Measurements from ENCODE around the gene CRTC3.

The CRTC3 gene

GRCh38 chr15:90564590-90564989 lies 34.9 kb downstream of the CRTC3 start:
- no peak for DNase-seq

- no peak for DNase-seq
Observed at GRCh38 chr15:90565866-90566265, 36.1 kb downstream of the CRTC3 start.

GRCh38 chr15:90570643-90571042 lies 40.9 kb downstream of the CRTC3 start:
- no peak for DNase-seq

GRCh38 chr15:90571063-90571541 lies 41.4 kb downstream of the CRTC3 start:
- no peak for DNase-seq

GRCh38 chr15:90572893-90573292 lies 43.2 kb downstream of the CRTC3 start:
- no peak for DNase-seq

- DNase-seq = no peak
Observed at GRCh38 chr15:90576711-90577389, 47.1 kb downstream of the CRTC3 start.

GRCh38 chr15:90579213-90579612 lies 49.5 kb downstream of the CRTC3 start:
- DNase-seq = no peak

GRCh38 chr15:90580099-90580498 lies 50.4 kb downstream of the CRTC3 start:
- DNase-seq = no peak

- DNase-seq = no peak
Observed at GRCh38 chr15:90580541-90580940, 50.8 kb downstream of the CRTC3 start.

GRCh38 chr15:90580946-90581345 lies 51.2 kb downstream of the CRTC3 start:
- no peak for DNase-seq

GRCh38 chr15:90581771-90582352 lies 52.1 kb downstream of the CRTC3 start:
- DNase-seq = no peak

GRCh38 chr15:90582553-90582952 lies 52.8 kb downstream of the CRTC3 start:
- DNase-seq = no peak

GRCh38 chr15:90583471-90584252 lies 53.9 kb downstream of the CRTC3 start:
- no peak for DNase-seq

GRCh38 chr15:90584841-90585240 lies 55.1 kb downstream of the CRTC3 start:
- DNase-seq = no peak

- no peak for DNase-seq
Observed at GRCh38 chr15:90585863-90586262, 56.1 kb downstream of the CRTC3 start.

GRCh38 chr15:90586948-90587347 lies 57.2 kb downstream of the CRTC3 start:
- no peak for DNase-seq

GRCh38 chr15:90588427-90588826 lies 58.7 kb downstream of the CRTC3 start:
- DNase-seq = no peak

- no peak for DNase-seq
Observed at GRCh38 chr15:90591524-90591923, 61.8 kb downstream of the CRTC3 start.

GRCh38 chr15:90592131-90592881 lies 62.6 kb downstream of the CRTC3 start:
- DNase-seq = no peak

GRCh38 chr15:90593499-90594158 lies 63.9 kb downstream of the CRTC3 start:
- DNase-seq = no peak

- peak; percentile 59 for DNase-seq
Observed at GRCh38 chr15:90594301-90594738, 64.6 kb downstream of the CRTC3 start.

GRCh38 chr15:90595763-90596155 lies 66.0 kb downstream of the CRTC3 start:
- no peak for DNase-seq

GRCh38 chr15:90596943-90597342 lies 67.2 kb downstream of the CRTC3 start:
- DNase-seq = no peak

Data from DMS153 (cell line).